IgD-negative memory B cell (primary cell): ENCODE data around the gene HRNR. TPM values are rescaled to one million over a fixed set of nuclear protein-coding genes. Genes with fewer than 3 reads are reported as not detected.
"Not testable (repeated sequence)": the region's sequence is repeated elsewhere in the genome, so short reads cannot be mapped to it uniquely, and the experiment has no call there.

Source experiments
- H3K27ac Mint-ChIP-seq, 3 donors: one replicate each; pipeline ENCODE4 v1.8.0; 2020 to 2022; ENCODE audit warnings: mild to moderate bottlenecking in 3 of 3, mixed read lengths in 3 of 3, moderate library complexity in 1 of 3
- H3K27me3 Mint-ChIP-seq: one replicate; pipeline ENCODE4 v1.8.0; 2021; ENCODE audit warnings: mixed read lengths
- H3K36me3 Mint-ChIP-seq: one replicate; pipeline ENCODE4 v1.8.0; 2020; ENCODE audit warnings: mild to moderate bottlenecking, mixed read lengths
- H3K4me1 Mint-ChIP-seq, 3 donors: one replicate each; pipeline ENCODE4 v1.8.0; 2020 to 2022; ENCODE audit warnings: mixed read lengths in 3 of 3, mild to moderate bottlenecking in 1 of 3
- H3K4me3 Mint-ChIP-seq, 4 donors: one replicate each; pipeline ENCODE4 v1.8.0; 2020 to 2022; ENCODE audit warnings: mild to moderate bottlenecking in 4 of 4, mixed read lengths in 4 of 4, moderate library complexity in 3 of 4
- H3K9me3 Mint-ChIP-seq, 3 donors: one replicate each; pipeline ENCODE4 v1.8.0; 2020 to 2021; ENCODE audit warnings: mixed read lengths in 3 of 3, mild to moderate bottlenecking in 1 of 3
- polyA plus RNA-seq: library from polyadenylated mRNA; unstranded; fragments of 300-500 nt; fragmentation: Illumina TruSeq; gene quantifications from one replicate; pipeline ENCODE4 v1.2.3, GENCODE V29; 2021

Gene HRNR
- polyA plus RNA-seq, 1 donor from 2014 or later: not detected

GRCh38 chr1:152214911-152215310 lies 9.1 kb downstream of the HRNR start:
- H3K4me3 Mint-ChIP-seq, H3K9me3 Mint-ChIP-seq, H3K27me3 Mint-ChIP-seq, H3K27ac Mint-ChIP-seq, H3K36me3 Mint-ChIP-seq, H3K4me1 Mint-ChIP-seq: not testable (repeated sequence)

- Mint-ChIP-seq H3K9me3 (no peaks in the 10 kb centered on the region), H3K27ac (no peak overlapping the region), H3K4me3 (no peak overlapping the region), H3K27me3 (peaks cover 5% of the 10 kb centered on the region), H3K36me3 (no peaks in the 10 kb centered on the region), H3K4me1 (no peaks in the 10 kb centered on the region)
Measured at GRCh38 chr1:152198982-152199381, 25.0 kb downstream of the HRNR start.

GRCh38 chr1:152197361-152197941 lies 26.5 kb downstream of the HRNR start:
- Mint-ChIP-seq H3K4me1 (no peaks in the 10 kb centered on the region), H3K9me3 (no peaks in the 10 kb centered on the region), H3K27ac (peak overlapping the region in 1 of 3 donors; percentile 44), H3K27me3 (peaks cover 5% of the 10 kb centered on the region), H3K4me3 (no peak overlapping the region), H3K36me3 (no peaks in the 10 kb centered on the region)

GRCh38 chr1:152191711-152192110 lies 32.3 kb downstream of the HRNR start:
- Mint-ChIP-seq H3K27ac (no peak overlapping the region), H3K36me3 (no peaks in the 10 kb centered on the region), H3K4me1 (peaks cover 5 to 6% (median 6%) of the 10 kb centered on the region in 3 donors), H3K9me3 (no peaks in the 10 kb centered on the region), H3K27me3 (peaks cover 3% of the 10 kb centered on the region), H3K4me3 (no peak overlapping the region)

GRCh38 chr1:152191260-152191659 lies 32.7 kb downstream of the HRNR start:
- Mint-ChIP-seq H3K4me1 (peaks cover 5 to 6% (median 6%) of the 10 kb centered on the region in 3 donors), H3K4me3 (no peak overlapping the region), H3K27ac (no peak overlapping the region), H3K36me3 (no peaks in the 10 kb centered on the region), H3K9me3 (no peaks in the 10 kb centered on the region), H3K27me3 (peaks cover 3% of the 10 kb centered on the region)

- Mint-ChIP-seq H3K4me3 (no peak overlapping the region), H3K4me1 (peaks cover 5 to 6% (median 6%) of the 10 kb centered on the region in 3 donors), H3K27ac (no peak overlapping the region), H3K9me3 (no peaks in the 10 kb centered on the region), H3K27me3 (peaks cover 3% of the 10 kb centered on the region), H3K36me3 (no peaks in the 10 kb centered on the region)
Measured at GRCh38 chr1:152190589-152190988, 33.4 kb downstream of the HRNR start.

GRCh38 chr1:152189657-152190442 lies 34.1 kb downstream of the HRNR start:
- Mint-ChIP-seq H3K27me3 (peaks cover 3% of the 10 kb centered on the region), H3K4me1 (peaks cover 5 to 6% (median 6%) of the 10 kb centered on the region in 3 donors), H3K4me3 (peak overlapping the region; percentile 73 to 94 (median 86)), H3K9me3 (no peaks in the 10 kb centered on the region), H3K27ac (peak overlapping the region in 2 of 3 donors; percentile 4 to 57), H3K36me3 (no peaks in the 10 kb centered on the region)

- H3K4me1 Mint-ChIP-seq: peaks cover 5 to 6% (median 6%) of the 10 kb centered on the region in 3 donors
- no peaks in the 10 kb centered on the region for H3K36me3 Mint-ChIP-seq
- H3K9me3 Mint-ChIP-seq: no peaks in the 10 kb centered on the region
- H3K4me3 Mint-ChIP-seq: peak overlapping the region; percentile 73 to 94 (median 86)
- no peak overlapping the region for H3K27ac Mint-ChIP-seq
- peaks cover 3% of the 10 kb centered on the region for H3K27me3 Mint-ChIP-seq
Measured at GRCh38 chr1:152188673-152189591, 35.1 kb downstream of the HRNR start.

GRCh38 chr1:152186556-152187285 lies 37.3 kb downstream of the HRNR start:
- Mint-ChIP-seq H3K4me3 (no peak overlapping the region), H3K4me1 (peaks cover 5 to 6% (median 6%) of the 10 kb centered on the region in 3 donors), H3K36me3 (no peaks in the 10 kb centered on the region), H3K9me3 (no peaks in the 10 kb centered on the region), H3K27me3 (peaks cover 3% of the 10 kb centered on the region), H3K27ac (no peak overlapping the region)

GRCh38 chr1:152185544-152186391 lies 38.2 kb downstream of the HRNR start:
- Mint-ChIP-seq H3K36me3 (no peaks in the 10 kb centered on the region), H3K27me3 (peaks cover 3% of the 10 kb centered on the region), H3K9me3 (no peaks in the 10 kb centered on the region), H3K4me3 (peak overlapping the region in 3 of 4 donors; percentile 6 to 9 (median 7)), H3K27ac (no peak overlapping the region), H3K4me1 (peaks cover 5 to 6% (median 6%) of the 10 kb centered on the region in 3 donors)

GRCh38 chr1:152182944-152183361 lies 41.0 kb downstream of the HRNR start:
- H3K27ac Mint-ChIP-seq: no peak overlapping the region
- H3K36me3 Mint-ChIP-seq: no peaks in the 10 kb centered on the region
- peaks cover 5% of the 10 kb centered on the region for H3K27me3 Mint-ChIP-seq
- H3K4me1 Mint-ChIP-seq: no peaks in the 10 kb centered on the region
- no peaks in the 10 kb centered on the region for H3K9me3 Mint-ChIP-seq
- H3K4me3 Mint-ChIP-seq: no peak overlapping the region

GRCh38 chr1:152182431-152182830 lies 41.6 kb downstream of the HRNR start:
- H3K27ac Mint-ChIP-seq: no peak overlapping the region
- H3K4me1 Mint-ChIP-seq: no peaks in the 10 kb centered on the region
- H3K27me3 Mint-ChIP-seq: peaks cover 6% of the 10 kb centered on the region
- H3K4me3 Mint-ChIP-seq: no peak overlapping the region
- H3K9me3 Mint-ChIP-seq: no peaks in the 10 kb centered on the region
- H3K36me3 Mint-ChIP-seq: no peaks in the 10 kb centered on the region

GRCh38 chr1:152179566-152179965 lies 44.4 kb downstream of the HRNR start:
- H3K27ac Mint-ChIP-seq: no peak overlapping the region
- H3K4me3 Mint-ChIP-seq: no peak overlapping the region
- no peaks in the 10 kb centered on the region for H3K4me1 Mint-ChIP-seq
- H3K9me3 Mint-ChIP-seq: peaks cover 0 to 6% (median 0%) of the 10 kb centered on the region in 3 donors
- no peaks in the 10 kb centered on the region for H3K36me3 Mint-ChIP-seq
- H3K27me3 Mint-ChIP-seq: peaks cover 11% of the 10 kb centered on the region
